Type B pancreatic cell (in vitro differentiated cells): ENCODE data around the gene HMCN2. TPM values are rescaled to one million over a fixed set of nuclear protein-coding genes. Genes with fewer than 3 reads are reported as not detected.
"Not testable (repeated sequence)": the region's sequence is repeated elsewhere in the genome, so short reads cannot be mapped to it uniquely, and the experiment has no call there.

Experiments
- DNase-seq: peaks from one replicate; pipeline ENCODE4 v3.0.0; 2021; ENCODE audit warnings: mixed read lengths; ENCODE audit not compliant: unreplicated experiment; ENCODE audit errors: extremely low spot score
- H3K27ac Mint-ChIP-seq: 2 replicates; pipeline ENCODE4 v1.8.0; 2021; ENCODE audit warnings: mild to moderate bottlenecking, mixed read lengths
- H3K27me3 Mint-ChIP-seq: 2 replicates; pipeline ENCODE4 v1.8.0; 2021; ENCODE audit warnings: mixed read lengths
- H3K36me3 Mint-ChIP-seq: 2 replicates; pipeline ENCODE4 v1.8.0; 2021; ENCODE audit warnings: mixed read lengths
- H3K4me1 Mint-ChIP-seq: one replicate; pipeline ENCODE4 v1.8.0; 2021; ENCODE audit warnings: mixed read lengths; ENCODE audit not compliant: unreplicated experiment
- H3K4me3 Mint-ChIP-seq: 2 replicates; pipeline ENCODE4 v1.8.0; 2021; ENCODE audit warnings: mild to moderate bottlenecking, mixed read lengths
- H3K9me3 Mint-ChIP-seq: 2 replicates; pipeline ENCODE4 v1.8.0; 2021; ENCODE audit warnings: mixed read lengths
- total RNA-seq: library from RNA; stranded (reverse); gene quantifications from 2 replicates; pipeline ENCODE4 v1.2.1, GENCODE V29; 2021; ENCODE audit warnings: low replicate concordance
- TF ChIP-seq, protein P1 (sequence below): fragments of 200-600 bp; sonication (generic); conservative IDR thresholded peaks from 2 replicates; pipeline ENCODE4 v1.5.0; 2021; ENCODE audit warnings: antibody characterized with exemption, mild to moderate bottlenecking

Gene HMCN2
- total RNA-seq, 1 donor from 2014 or later: 0.12 TPM

DNA sequence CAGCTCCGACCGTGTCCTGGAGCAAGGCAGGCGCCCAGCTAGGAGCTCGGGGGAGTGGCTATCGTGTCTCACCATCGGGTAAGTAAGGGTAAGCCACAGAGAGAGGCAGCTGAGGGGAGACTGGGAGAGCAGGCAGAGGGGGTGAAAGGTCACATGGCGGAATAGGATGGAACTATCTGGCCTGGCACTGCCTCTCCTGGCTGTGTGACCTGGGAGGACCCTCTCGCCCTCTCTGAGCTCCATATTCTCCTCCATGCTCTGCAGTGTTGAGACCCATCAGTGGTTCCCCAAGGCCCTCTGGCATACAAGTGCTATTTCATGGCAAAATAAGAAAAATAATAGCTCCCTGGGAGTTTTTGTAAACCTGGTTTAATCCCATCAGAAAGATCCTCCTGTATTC lies 135.3 kb downstream of the HMCN2 start:
- no peak overlapping the region for H3K27ac Mint-ChIP-seq
- peaks cover 5% of the 10 kb centered on the region for H3K4me1 Mint-ChIP-seq
- no peak overlapping the region for H3K4me3 Mint-ChIP-seq
- H3K36me3 Mint-ChIP-seq: no peaks in the 10 kb centered on the region
- TF ChIP-seq, protein P1, sequence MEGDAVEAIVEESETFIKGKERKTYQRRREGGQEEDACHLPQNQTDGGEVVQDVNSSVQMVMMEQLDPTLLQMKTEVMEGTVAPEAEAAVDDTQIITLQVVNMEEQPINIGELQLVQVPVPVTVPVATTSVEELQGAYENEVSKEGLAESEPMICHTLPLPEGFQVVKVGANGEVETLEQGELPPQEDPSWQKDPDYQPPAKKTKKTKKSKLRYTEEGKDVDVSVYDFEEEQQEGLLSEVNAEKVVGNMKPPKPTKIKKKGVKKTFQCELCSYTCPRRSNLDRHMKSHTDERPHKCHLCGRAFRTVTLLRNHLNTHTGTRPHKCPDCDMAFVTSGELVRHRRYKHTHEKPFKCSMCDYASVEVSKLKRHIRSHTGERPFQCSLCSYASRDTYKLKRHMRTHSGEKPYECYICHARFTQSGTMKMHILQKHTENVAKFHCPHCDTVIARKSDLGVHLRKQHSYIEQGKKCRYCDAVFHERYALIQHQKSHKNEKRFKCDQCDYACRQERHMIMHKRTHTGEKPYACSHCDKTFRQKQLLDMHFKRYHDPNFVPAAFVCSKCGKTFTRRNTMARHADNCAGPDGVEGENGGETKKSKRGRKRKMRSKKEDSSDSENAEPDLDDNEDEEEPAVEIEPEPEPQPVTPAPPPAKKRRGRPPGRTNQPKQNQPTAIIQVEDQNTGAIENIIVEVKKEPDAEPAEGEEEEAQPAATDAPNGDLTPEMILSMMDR: no peak
- no peak for DNase-seq
- H3K9me3 Mint-ChIP-seq: no peaks in the 10 kb centered on the region
- no peaks in the 10 kb centered on the region for H3K27me3 Mint-ChIP-seq

DNA sequence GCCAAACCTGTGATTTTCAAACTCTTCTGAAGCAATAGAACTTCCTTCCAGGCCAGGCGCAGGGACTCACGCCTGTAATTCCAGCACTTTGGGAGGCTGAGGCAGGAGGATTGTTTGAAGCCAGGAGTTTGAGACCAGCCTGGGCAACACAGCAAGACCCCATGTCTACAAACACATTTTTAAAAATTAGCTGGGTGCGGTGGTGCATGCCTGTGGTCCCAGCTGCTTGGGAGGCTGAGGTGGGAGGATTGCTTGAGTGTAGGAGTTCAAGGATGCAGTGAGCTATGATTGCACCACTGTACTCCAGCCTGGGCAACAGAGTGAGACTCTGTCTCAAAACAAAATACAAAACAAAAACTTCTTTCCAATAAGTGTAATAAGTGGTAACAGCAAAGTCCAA lies 136.2 kb downstream of the HMCN2 start:
- H3K36me3 Mint-ChIP-seq, H3K27ac Mint-ChIP-seq, DNase-seq, H3K4me1 Mint-ChIP-seq, H3K9me3 Mint-ChIP-seq, H3K4me3 Mint-ChIP-seq, H3K27me3 Mint-ChIP-seq: not testable (repeated sequence)

- Mint-ChIP-seq H3K36me3 (no peaks in the 10 kb centered on the region), H3K4me3 (no peak overlapping the region), H3K27me3 (no peaks in the 10 kb centered on the region), H3K27ac (no peak overlapping the region), H3K9me3 (no peaks in the 10 kb centered on the region), H3K4me1 (peaks cover 5% of the 10 kb centered on the region)
- TF ChIP-seq, protein P1: no peak
- no peak for DNase-seq
Measured at GRCh38 chr9:130402243-130402642, 136.7 kb downstream of the HMCN2 start.

DNA sequence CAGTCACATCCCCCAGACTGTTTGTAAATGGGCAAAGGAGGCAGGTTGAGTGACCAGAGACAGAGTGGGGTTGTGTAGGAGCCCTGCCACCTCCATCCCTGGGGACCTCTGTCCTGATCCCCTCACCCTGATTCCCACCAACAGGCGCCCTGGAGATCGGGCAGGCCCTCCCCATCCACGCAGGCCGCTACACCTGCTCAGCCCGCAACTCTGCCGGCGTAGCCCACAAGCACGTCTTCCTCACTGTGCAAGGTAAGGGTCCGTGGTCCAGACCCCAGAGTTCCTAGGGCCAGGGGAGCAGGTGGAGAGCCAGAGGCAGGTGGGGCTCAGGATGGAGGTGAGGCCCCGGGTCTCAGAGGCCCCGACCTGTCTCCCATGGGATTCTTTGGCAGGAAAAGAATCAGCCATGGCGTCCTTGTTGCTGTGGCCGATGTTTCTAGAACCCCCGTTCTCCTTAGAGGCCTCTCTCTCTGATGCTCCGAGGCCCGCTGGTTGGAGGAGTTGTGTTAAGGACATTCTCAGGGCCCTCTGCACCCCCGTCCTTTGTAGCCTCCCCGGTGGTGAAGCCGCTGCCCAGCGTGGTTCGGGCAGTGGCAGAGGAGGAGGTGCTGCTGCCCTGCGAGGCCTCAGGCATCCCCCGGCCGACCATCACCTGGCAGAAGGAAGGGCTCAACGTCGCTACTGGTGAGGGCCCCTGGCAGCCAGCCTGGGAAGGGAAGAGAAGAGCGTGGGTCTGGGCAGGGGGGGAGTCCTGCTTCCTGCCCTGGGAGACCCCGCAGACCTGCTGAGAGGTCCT lies 137.3 kb downstream of the HMCN2 start:
- no peak overlapping the region for H3K4me3 Mint-ChIP-seq
- no peaks in the 10 kb centered on the region for H3K27me3 Mint-ChIP-seq
- DNase-seq: no peak
- TF ChIP-seq, protein P1: no peak
- no peak overlapping the region for H3K27ac Mint-ChIP-seq
- no peaks in the 10 kb centered on the region for H3K9me3 Mint-ChIP-seq
- no peaks in the 10 kb centered on the region for H3K36me3 Mint-ChIP-seq
- peaks cover 5% of the 10 kb centered on the region for H3K4me1 Mint-ChIP-seq

DNA sequence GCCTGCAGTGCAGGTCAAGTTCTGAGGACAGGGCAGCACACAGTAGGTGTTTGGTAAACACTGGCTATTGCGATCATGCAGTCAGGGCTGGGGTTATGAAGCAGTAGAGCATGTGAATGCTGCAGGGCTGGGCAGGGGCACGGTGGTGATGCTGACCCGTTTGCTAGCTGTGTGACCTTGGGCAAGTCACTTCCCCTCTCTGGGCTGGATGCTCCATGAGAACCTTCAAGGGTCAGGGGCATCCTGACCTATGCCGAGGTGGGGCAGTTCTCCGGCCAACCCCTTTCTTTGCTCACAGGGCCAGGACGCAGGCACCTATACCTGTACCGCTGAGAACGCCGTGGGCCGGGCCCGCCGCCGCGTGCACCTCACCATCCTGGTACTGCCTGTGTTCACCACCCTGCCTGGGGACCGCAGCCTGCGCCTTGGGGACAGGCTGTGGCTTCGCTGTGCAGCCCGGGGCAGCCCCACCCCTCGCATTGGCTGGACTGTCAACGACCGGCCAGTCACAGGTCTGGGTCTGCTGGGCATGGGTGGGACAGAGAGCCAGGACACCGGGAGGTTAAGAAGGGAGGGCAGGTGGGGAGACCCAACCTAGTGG lies 140.2 kb downstream of the HMCN2 start:
- Mint-ChIP-seq H3K27me3 (peaks cover 2% of the 10 kb centered on the region), H3K4me3 (no peak overlapping the region), H3K9me3 (no peaks in the 10 kb centered on the region), H3K4me1 (peaks cover 2% of the 10 kb centered on the region), H3K27ac (no peak overlapping the region), H3K36me3 (no peaks in the 10 kb centered on the region)
- TF ChIP-seq, protein P1: no peak
- DNase-seq: no peak

DNA sequence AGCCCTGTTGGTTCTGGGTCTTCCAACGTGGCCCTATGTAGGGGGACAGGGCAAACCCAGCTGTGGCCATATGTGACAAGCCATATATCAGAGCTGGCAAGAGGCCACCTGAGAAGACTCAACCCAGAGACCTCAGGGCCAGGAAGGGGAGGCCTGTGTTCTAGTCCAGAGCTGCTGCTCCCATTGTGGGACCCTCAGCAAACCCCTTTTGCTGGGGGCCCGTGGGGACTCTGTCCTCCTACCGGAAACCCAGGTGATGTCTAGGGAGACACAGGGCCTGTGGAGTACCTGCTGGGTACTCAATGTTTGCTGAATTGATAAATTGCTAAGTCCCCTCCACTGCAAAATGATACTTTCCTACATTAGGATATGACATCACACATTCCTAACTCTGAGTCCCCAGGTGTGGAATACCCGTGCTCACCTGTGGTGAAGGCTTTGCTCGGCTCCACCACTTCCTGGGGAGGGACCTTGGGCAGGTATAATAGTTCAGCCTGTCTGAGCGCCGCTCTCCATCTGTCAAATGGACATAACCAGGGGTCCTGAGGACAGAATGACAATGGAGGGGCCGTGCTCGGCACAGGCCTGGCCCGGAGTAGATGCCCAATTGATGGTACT lies 140.8 kb downstream of the HMCN2 start:
- DNase-seq: no peak
- no peaks in the 10 kb centered on the region for H3K9me3 Mint-ChIP-seq
- TF ChIP-seq, protein P1: no peak
- peaks cover 5% of the 10 kb centered on the region for H3K4me1 Mint-ChIP-seq
- no peak overlapping the region for H3K4me3 Mint-ChIP-seq
- peaks cover 3% of the 10 kb centered on the region for H3K27me3 Mint-ChIP-seq
- no peaks in the 10 kb centered on the region for H3K36me3 Mint-ChIP-seq
- no peak overlapping the region for H3K27ac Mint-ChIP-seq
